Trophoblast cell (in vitro differentiated cells and primary cell): ENCODE measurements around the gene RTN4RL1.

Experiments used
- DNase-seq, 2 donors: peaks; one replicate each; pipeline ENCODE4 v3.0.0-alpha.2; 2016
- H2AFZ ChIP-seq: 2 replicates; pipeline ENCODE4 v1.6.1; 2013; ENCODE audit warnings: low read length, moderate library complexity, mild to moderate bottlenecking; ENCODE audit not compliant: insufficient read depth, poor library complexity
- H2AK5ac ChIP-seq: 2 replicates; pipeline ENCODE4 v1.6.1; 2013; ENCODE audit warnings: mild to moderate bottlenecking, low read length
- H2BK120ac ChIP-seq: 2 replicates; pipeline ENCODE4 v1.6.1; 2013; ENCODE audit warnings: low read length, mild to moderate bottlenecking, moderate library complexity; ENCODE audit not compliant: insufficient read depth, poor library complexity
- H2BK12ac ChIP-seq: 2 replicates; pipeline ENCODE4 v1.6.1; 2013; ENCODE audit warnings: mild to moderate bottlenecking, low read length, moderate library complexity
- H2BK5ac ChIP-seq: 2 replicates; pipeline ENCODE4 v1.6.1; 2013; ENCODE audit warnings: low read length, low read depth, moderate library complexity, mild to moderate bottlenecking; ENCODE audit not compliant: poor library complexity
- H3K14ac ChIP-seq: 2 replicates; pipeline ENCODE4 v1.6.1; 2013; ENCODE audit warnings: mild to moderate bottlenecking, low read length
- H3K18ac ChIP-seq: 2 replicates; pipeline ENCODE4 v1.6.1; 2013; ENCODE audit warnings: mild to moderate bottlenecking, low read length
- H3K23ac ChIP-seq: 2 replicates; pipeline ENCODE4 v1.6.1; 2013; ENCODE audit warnings: low read length
- H3K27ac ChIP-seq: 2 replicates; pipeline ENCODE4 v1.5.1; 2013; ENCODE audit warnings: low read depth, mild to moderate bottlenecking, inconsistent platforms, low read length, moderate library complexity
- H3K27me3 ChIP-seq: 2 replicates; pipeline ENCODE4 v1.6.1; 2013; ENCODE audit warnings: inconsistent platforms, mild to moderate bottlenecking, low read length, moderate library complexity; ENCODE audit not compliant: insufficient read depth
- H3K36me3 ChIP-seq, 2 experiments: 1 replicate in 1 of 2; 2 replicates in 1 of 2; pipeline ENCODE4 v1.6.1; 2013; ENCODE audit warnings: low read length in 2 of 2, mild to moderate bottlenecking in 2 of 2, moderate library complexity in 1 of 2; ENCODE audit not compliant: insufficient read depth in 2 of 2, control insufficient read depth in 1 of 2
- H3K4ac ChIP-seq: 2 replicates; pipeline ENCODE4 v1.6.1; 2013; ENCODE audit warnings: low read depth, mild to moderate bottlenecking, low read length, moderate library complexity
- H3K4me1 ChIP-seq, 2 experiments: 1 replicate in 1 of 2; 2 replicates in 1 of 2; pipeline ENCODE4 v1.6.1; 2013; ENCODE audit warnings: low read length in 2 of 2, mild to moderate bottlenecking in 2 of 2, moderate library complexity in 1 of 2; ENCODE audit not compliant: insufficient read depth in 2 of 2, control insufficient read depth in 1 of 2
- H3K4me2 ChIP-seq: 2 replicates; pipeline ENCODE4 v1.6.1; 2013; ENCODE audit warnings: inconsistent platforms, mild to moderate bottlenecking, low read length, moderate library complexity
- H3K4me3 ChIP-seq: 2 replicates; pipeline ENCODE4 v1.5.1; 2013; ENCODE audit warnings: mild to moderate bottlenecking, low read depth, low read length, inconsistent platforms
- H3K79me1 ChIP-seq: one replicate; pipeline ENCODE4 v1.6.1; 2013; ENCODE audit warnings: low read length
- H3K79me2 ChIP-seq: 2 replicates; pipeline ENCODE4 v1.6.1; 2013; ENCODE audit warnings: low read length, mild to moderate bottlenecking; ENCODE audit not compliant: control insufficient read depth, insufficient read depth, poor library complexity
- H3K9ac ChIP-seq: 2 replicates; pipeline ENCODE4 v1.6.1; 2013; ENCODE audit warnings: mild to moderate bottlenecking, low read length
- H3K9me3 ChIP-seq: 2 replicates; pipeline ENCODE4 v1.6.1; 2013; ENCODE audit warnings: low read depth, mild to moderate bottlenecking, control low read depth, inconsistent platforms, low read length; ENCODE audit not compliant: insufficient read depth
- H4K12ac ChIP-seq: 2 replicates; pipeline ENCODE4 v1.6.1; 2013; ENCODE audit warnings: low read depth, mild to moderate bottlenecking, low read length, moderate library complexity
- H4K8ac ChIP-seq: 2 replicates; pipeline ENCODE4 v1.6.1; 2013; ENCODE audit warnings: low read depth, mild to moderate bottlenecking, low read length, moderate library complexity
- H4K91ac ChIP-seq: one replicate; pipeline ENCODE4 v1.6.1; 2013; ENCODE audit warnings: low read depth, mild to moderate bottlenecking, low read length, moderate library complexity
- WGBS: extraction: QIAGEN DNeasy Blood & Tissue Kit; methylation state at CpG from one replicate; pipeline ENCODE4 v1.1.7; 2013; ENCODE audit warnings: missing lambda C conversion rate; ENCODE audit not compliant: insufficient read length, insufficient coverage; ENCODE audit errors: extremely low coverage; 5-methylcytosine and 5-hydroxymethylcytosine counted together

The RTN4RL1 gene

DNA sequence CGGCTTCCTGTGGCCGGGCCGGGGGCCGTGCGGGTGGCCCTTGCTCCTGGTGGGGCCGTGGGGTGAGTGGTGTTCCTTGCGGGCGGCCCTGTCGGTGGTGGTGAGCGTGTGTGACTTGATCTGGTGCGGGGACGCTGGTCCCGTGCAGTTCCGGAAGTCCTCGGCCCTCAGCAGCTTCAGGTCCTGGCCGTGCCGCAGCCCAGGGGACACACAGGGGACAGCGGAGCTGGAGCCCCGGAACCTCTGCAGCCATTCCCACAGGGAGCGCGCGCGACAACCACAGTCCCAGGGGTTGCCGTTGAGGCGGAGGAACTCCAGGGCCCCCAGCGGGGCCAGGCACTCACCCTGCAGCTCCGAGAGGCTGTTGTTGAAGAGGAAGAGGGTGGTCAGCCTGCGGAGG, 88.4 kb downstream of the RTN4RL1 start:
- Histone ChIP-seq H3K18ac (no peak overlapping the region), H2BK120ac (no peak overlapping the region), H2BK12ac (no peak overlapping the region), H3K79me1 (no peaks in the 10 kb centered on the region), H3K4me3 (no peak overlapping the region), H2AK5ac (no peak overlapping the region), H2BK5ac (no peak overlapping the region), H3K4me1 (no peaks in the 10 kb centered on the region), H3K23ac (no peak overlapping the region), H3K27me3 (no peaks in the 10 kb centered on the region), H4K8ac (no peak overlapping the region), H3K9me3 (peaks cover 1% of the 10 kb centered on the region), H3K14ac (no peak overlapping the region), H4K91ac (no peak overlapping the region), H4K12ac (no peak overlapping the region), H3K79me2 (no peaks in the 10 kb centered on the region), H2AFZ (no peak overlapping the region), H3K36me3 (no peaks in the 10 kb centered on the region), H3K27ac (no peak overlapping the region), H3K4me2 (no peak overlapping the region), H3K9ac (no peak overlapping the region), H3K4ac (no peak overlapping the region)
- DNase-seq = no peak
- WGBS = no CpG with 5 or more reads among the region's 28 CpGs

- Histone ChIP-seq H3K27me3 (no peaks in the 10 kb centered on the region), H2AK5ac (no peak overlapping the region), H3K4me1 (no peaks in the 10 kb centered on the region), H3K23ac (no peak overlapping the region), H4K12ac (no peak overlapping the region), H2BK12ac (no peak overlapping the region), H3K9me3 (peaks cover 1% of the 10 kb centered on the region), H3K4ac (no peak overlapping the region), H3K27ac (no peak overlapping the region), H3K4me2 (no peak overlapping the region), H4K91ac (no peak overlapping the region), H3K36me3 (no peaks in the 10 kb centered on the region), H2BK120ac (no peak overlapping the region), H4K8ac (no peak overlapping the region), H3K14ac (no peak overlapping the region), H3K18ac (no peak overlapping the region), H3K79me2 (no peaks in the 10 kb centered on the region), H2AFZ (no peak overlapping the region), H3K79me1 (no peaks in the 10 kb centered on the region), H3K9ac (no peak overlapping the region), H3K4me3 (no peak overlapping the region), H2BK5ac (no peak overlapping the region)
- no CpG with 5 or more reads among the region's 17 CpGs for WGBS
- no peak for DNase-seq
Observed at GRCh38 chr17:1934901-1935300, 90.2 kb downstream of the RTN4RL1 start.

DNA sequence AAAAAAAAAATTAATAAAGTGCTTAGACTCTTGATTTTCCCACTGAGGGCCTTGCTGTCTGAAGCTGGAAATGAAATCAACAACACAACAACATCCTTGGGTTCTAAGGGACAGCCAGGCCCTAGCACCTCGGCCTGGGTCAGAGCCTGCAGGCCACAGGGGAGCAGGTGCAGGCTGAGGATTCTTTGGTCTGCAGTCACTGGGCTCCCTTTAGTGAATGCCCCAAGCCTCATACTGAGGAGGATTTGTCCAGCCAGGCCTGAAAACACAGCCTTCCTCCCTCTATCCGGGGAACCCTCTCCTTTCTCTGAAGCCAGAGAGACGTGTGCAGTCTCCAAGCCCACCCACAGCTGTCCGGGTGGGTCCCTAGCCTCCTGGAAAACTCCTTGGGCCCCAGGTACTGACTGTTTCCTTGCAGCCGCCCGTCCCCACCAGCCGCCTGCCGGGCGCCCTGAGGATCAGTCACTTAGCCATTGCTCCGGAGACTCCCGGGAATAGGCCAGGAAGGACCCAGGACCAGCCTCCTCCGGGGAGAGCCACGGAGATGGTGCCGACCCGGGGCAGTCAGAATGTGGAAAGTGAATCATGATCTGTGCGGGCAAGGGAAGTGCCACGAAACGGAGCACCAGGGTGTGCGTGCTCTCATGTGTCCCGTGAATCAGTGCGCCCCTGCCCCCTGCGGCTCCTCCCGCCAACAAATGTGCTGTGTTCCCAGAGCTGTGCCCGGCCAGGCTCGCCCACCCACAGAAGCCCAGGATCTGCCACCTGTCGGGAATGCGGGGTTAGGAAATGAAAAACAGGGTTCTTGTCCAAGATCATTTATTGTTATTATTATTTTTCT, 91.0 kb downstream of the RTN4RL1 start:
- Histone ChIP-seq H3K27me3 (no peaks in the 10 kb centered on the region), H3K79me2 (no peaks in the 10 kb centered on the region), H4K12ac (no peak overlapping the region), H3K4me1 (no peaks in the 10 kb centered on the region), H2BK120ac (no peak overlapping the region), H4K91ac (no peak overlapping the region), H2BK12ac (no peak overlapping the region), H2AK5ac (no peak overlapping the region), H3K18ac (no peak overlapping the region), H3K27ac (no peak overlapping the region), H4K8ac (no peak overlapping the region), H3K4me3 (no peak overlapping the region), H2BK5ac (no peak overlapping the region), H3K4me2 (no peak overlapping the region), H2AFZ (no peak overlapping the region), H3K4ac (no peak overlapping the region), H3K23ac (no peak overlapping the region), H3K36me3 (no peaks in the 10 kb centered on the region), H3K79me1 (no peaks in the 10 kb centered on the region), H3K9me3 (peaks cover 1% of the 10 kb centered on the region), H3K14ac (no peak overlapping the region), H3K9ac (no peak overlapping the region)
- WGBS = no CpG with 5 or more reads among the region's 27 CpGs
- no peak for DNase-seq

- no peak overlapping the region for H3K4me3 ChIP-seq
- no peak overlapping the region for H2BK5ac ChIP-seq
- H3K18ac ChIP-seq = no peak overlapping the region
- H4K91ac ChIP-seq = no peak overlapping the region
- H4K8ac ChIP-seq = no peak overlapping the region
- H3K36me3 ChIP-seq = no peaks in the 10 kb centered on the region
- H2AFZ ChIP-seq = no peak overlapping the region
- no peak overlapping the region for H3K23ac ChIP-seq
- WGBS = no CpG with 5 or more reads among the region's 27 CpGs
- H2AK5ac ChIP-seq = no peak overlapping the region
- H3K9ac ChIP-seq = no peak overlapping the region
- no peak overlapping the region for H4K12ac ChIP-seq
- no peaks in the 10 kb centered on the region for H3K79me1 ChIP-seq
- no peaks in the 10 kb centered on the region for H3K27me3 ChIP-seq
- no peak overlapping the region for H3K4me2 ChIP-seq
- H3K9me3 ChIP-seq = peaks cover 1% of the 10 kb centered on the region
- H3K14ac ChIP-seq = no peak overlapping the region
- no peaks in the 10 kb centered on the region for H3K4me1 ChIP-seq
- no peaks in the 10 kb centered on the region for H3K79me2 ChIP-seq
- H3K4ac ChIP-seq = no peak overlapping the region
- no peak for DNase-seq
- H2BK12ac ChIP-seq = no peak overlapping the region
- no peak overlapping the region for H3K27ac ChIP-seq
- no peak overlapping the region for H2BK120ac ChIP-seq
Observed at GRCh38 chr17:1931844-1932579, 93.1 kb downstream of the RTN4RL1 start.
